Measurements from ENCODE around the gene GRAP2. TPM values are rescaled to one million over a fixed set of nuclear protein-coding genes. Genes with fewer than 3 reads are reported as not detected.
A peak's percentile ranks its signal among the peaks of the same experiment; 100 is the strongest.

The GRAP2 gene
- total and polyA plus RNA-seq, 7 experiments from 2014 or later: 55.2 to 156 (median 128) TPM

DNA sequence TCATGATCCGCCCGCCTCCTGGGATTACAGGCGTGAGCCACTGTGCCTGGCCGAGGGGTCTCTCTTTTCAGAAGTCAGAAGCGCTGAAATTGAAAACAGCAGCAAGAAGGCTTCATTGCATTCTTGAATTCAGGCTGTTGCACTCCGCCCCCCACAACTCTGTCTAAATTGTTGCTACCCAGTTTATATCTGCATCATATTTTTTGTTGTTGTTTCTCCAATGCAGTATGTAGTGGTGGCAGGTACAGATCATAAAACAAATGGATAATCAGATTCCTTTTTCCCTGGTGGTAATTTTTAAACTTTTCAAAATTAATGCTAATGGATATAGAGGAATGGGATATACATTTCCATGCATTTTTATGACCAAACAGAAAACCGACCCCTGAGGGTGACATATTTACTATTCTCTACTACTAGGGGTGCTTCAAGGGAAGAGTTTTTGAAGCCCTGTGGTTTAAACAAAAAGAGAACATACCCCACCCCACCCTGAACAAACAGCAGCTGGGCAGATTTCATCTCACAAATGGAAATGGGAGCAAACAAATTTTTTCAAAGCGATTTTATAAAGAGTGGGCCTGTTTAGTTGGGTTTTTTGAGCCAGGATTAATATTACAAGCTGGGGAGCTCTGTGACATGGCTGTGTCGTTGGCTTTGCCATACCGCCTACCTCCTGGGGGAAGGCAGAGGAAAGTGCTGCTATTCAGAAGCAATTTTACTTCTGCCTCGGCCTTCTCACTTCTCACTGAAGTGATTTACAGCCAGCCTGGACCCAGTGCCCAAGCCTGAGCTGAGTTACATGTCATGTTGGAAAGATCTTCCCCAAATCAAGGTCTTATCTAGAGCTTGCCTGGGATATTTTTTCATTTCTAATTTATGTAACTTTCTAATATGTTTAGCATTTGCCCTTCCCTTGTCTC lies 43.3 kb downstream of the GRAP2 start:
- Mint-ChIP-seq H3K4me3 (peak overlapping the region; percentile 64 to 86 (median 79)), H3K36me3 (peaks cover 10 to 25% (median 21%) of the 10 kb centered on the region in 5 donors), H3K27ac (peak overlapping the region in 6 of 9 donors; percentile 62 to 98 (median 97)), H3K27me3 (no peaks in the 10 kb centered on the region), H3K9me3 (no peaks in the 10 kb centered on the region), H3K4me1 (peaks cover 69 to 97% (median 92%) of the 10 kb centered on the region in 7 donors)
- H3K27me3 ChIP-seq (ENCODE audit: control insufficient read depth in 2 of 2, insufficient read depth in 2 of 2, low read length in 2 of 2): no peaks in the 10 kb centered on the region
- H3K4me1 ChIP-seq (ENCODE audit: control insufficient read depth in 2 of 2, insufficient read depth in 2 of 2, low read length in 2 of 2): peaks cover 76 to 97% of the 10 kb centered on the region in 2 donors
- ATAC-seq: no peak
- peak overlapping the region; percentile 79 for H3K27ac ChIP-seq (ENCODE audit: low read depth, low read length)
- CTCF ChIA-PET: interaction anchor here (0.6 to 1.7 kb wide), 4 partner anchors 8 to 15 kb away, joined by 5 to 6 read pairs (median 5); no protein-coding TSS in a partner anchor
- H3K4me3 ChIP-seq (ENCODE audit: low read length): peak overlapping the region; percentile 17
- POLR2A ChIA-PET: interaction anchor here (0.5 to 2.5 kb wide), 14 partner anchors 7 to 1055 kb away, joined by 3 to 18 read pairs (median 4); no protein-coding TSS in a partner anchor
- no peaks in the 10 kb centered on the region for H3K9me3 ChIP-seq (ENCODE audit: control insufficient read depth in 2 of 3, low read length in 3 of 3)
- DNase-seq: peak in 1 of 9 donors; percentile 43
- intact Hi-C loops (cut with micrococcal nuclease): loop anchor here (2.0 to 10.0 kb wide), 6 partner anchors 15 to 403 kb away; partner anchors contain the start of gene ADSL (in 1 of the 2)
- H3K36me3 ChIP-seq (ENCODE audit: control insufficient read depth in 2 of 3, insufficient read depth in 3 of 3, low read length in 3 of 3): peaks cover 5 to 12% (median 6%) of the 10 kb centered on the region in 3 experiments

DNA sequence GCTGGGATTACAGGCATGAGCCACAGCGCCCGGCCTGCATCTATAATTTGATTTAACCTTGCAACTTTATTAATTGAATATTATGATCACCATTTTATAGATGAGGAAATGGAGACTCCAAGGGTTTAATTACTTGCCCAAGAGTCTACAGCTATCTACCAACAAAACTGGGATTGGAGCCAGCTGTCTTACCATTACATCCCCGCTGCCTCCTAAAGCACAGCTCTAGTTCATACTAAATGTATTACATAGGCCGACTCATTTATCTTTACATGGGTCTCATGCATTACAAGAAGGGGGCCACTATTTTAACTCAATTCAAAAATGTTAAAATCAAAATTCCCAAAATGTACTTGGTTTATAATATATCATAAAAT lies 45.2 kb downstream of the GRAP2 start:
- intact Hi-C loops (cut with micrococcal nuclease): loop anchor here (10.0 kb wide), 2 partner anchors 111 to 261 kb away; no protein-coding TSS in a partner anchor
- ChIA-PET CTCF (interaction anchor here (0.6 to 2.0 kb wide), 9 partner anchors 13 to 418 kb away, joined by 3 to 6 read pairs (median 3); no protein-coding TSS in a partner anchor), POLR2A (interaction anchor here (0.9 to 2.2 kb wide), 9 partner anchors 9 to 425 kb away, joined by 3 to 8 read pairs (median 4); partner anchors contain the start of gene TMA7B)
- DNase-seq (no peak), ATAC-seq (no peak)
- Mint-ChIP-seq H3K36me3 (peaks cover 23 to 40% (median 36%) of the 10 kb centered on the region in 5 donors), H3K27ac (peak overlapping the region in 5 of 9 donors; percentile 77 to 98 (median 98)), H3K4me1 (peaks cover 73 to 100% (median 96%) of the 10 kb centered on the region in 7 donors), H3K4me3 (peak overlapping the region in 9 of 10 donors; percentile 16 to 86 (median 75)), H3K27me3 (no peaks in the 10 kb centered on the region), H3K9me3 (no peaks in the 10 kb centered on the region)
- Histone ChIP-seq H3K4me1 (ENCODE audit: control insufficient read depth in 2 of 2, insufficient read depth in 2 of 2, low read length in 2 of 2) (peaks cover 80 to 99% of the 10 kb centered on the region in 2 donors), H3K27me3 (ENCODE audit: control insufficient read depth in 2 of 2, insufficient read depth in 2 of 2, low read length in 2 of 2) (no peaks in the 10 kb centered on the region), H3K36me3 (ENCODE audit: control insufficient read depth in 2 of 3, insufficient read depth in 3 of 3, low read length in 3 of 3) (peaks cover 6 to 17% (median 13%) of the 10 kb centered on the region in 3 experiments), H3K9me3 (ENCODE audit: control insufficient read depth in 2 of 3, low read length in 3 of 3) (no peaks in the 10 kb centered on the region), H3K27ac (ENCODE audit: low read depth, low read length) (peak overlapping the region; percentile 79), H3K4me3 (ENCODE audit: low read length) (no peak overlapping the region)

GRCh38 chr22:39946503-39947219 lies 45.8 kb downstream of the GRAP2 start:
- peak overlapping the region in 9 of 10 donors; percentile 65 to 82 (median 78) for H3K4me3 Mint-ChIP-seq
- H3K9me3 Mint-ChIP-seq: no peaks in the 10 kb centered on the region
- H3K27me3 Mint-ChIP-seq: no peaks in the 10 kb centered on the region
- Histone ChIP-seq H3K9me3 (ENCODE audit: control insufficient read depth in 2 of 3, low read length in 3 of 3) (no peaks in the 10 kb centered on the region), H3K4me1 (ENCODE audit: control insufficient read depth in 2 of 2, insufficient read depth in 2 of 2, low read length in 2 of 2) (peaks cover 81 to 99% of the 10 kb centered on the region in 2 donors), H3K27ac (ENCODE audit: low read depth, low read length) (peak overlapping the region; percentile 79), H3K4me3 (ENCODE audit: low read length) (peak overlapping the region; percentile 26), H3K27me3 (ENCODE audit: control insufficient read depth in 2 of 2, insufficient read depth in 2 of 2, low read length in 2 of 2) (no peaks in the 10 kb centered on the region), H3K36me3 (ENCODE audit: control insufficient read depth in 2 of 3, insufficient read depth in 3 of 3, low read length in 3 of 3) (peaks cover 6 to 17% (median 15%) of the 10 kb centered on the region in 3 experiments)
- H3K36me3 Mint-ChIP-seq: peaks cover 26 to 45% (median 41%) of the 10 kb centered on the region in 5 donors
- ATAC-seq: peak; percentile 49
- peaks cover 78 to 100% (median 96%) of the 10 kb centered on the region in 7 donors for H3K4me1 Mint-ChIP-seq
- H3K27ac Mint-ChIP-seq: peak overlapping the region in 5 of 9 donors; percentile 77 to 98 (median 98)
- intact Hi-C loops (cut with micrococcal nuclease): loop anchor here (10.0 kb wide), 2 partner anchors 112 to 262 kb away; no protein-coding TSS in a partner anchor
- ChIA-PET POLR2A (interaction anchor here (1.0 to 2.2 kb wide), 8 partner anchors 10 to 426 kb away, joined by 3 to 8 read pairs (median 4); partner anchors contain the start of gene TMA7B), CTCF (interaction anchor here (0.6 to 2.0 kb wide), 7 partner anchors 12 to 401 kb away, joined by 3 to 5 read pairs (median 3); no protein-coding TSS in a partner anchor)
- DNase-seq: no peak

- peak overlapping the region; percentile 79 for H3K27ac ChIP-seq (ENCODE audit: low read depth, low read length)
Observed at GRCh38 chr22:39947220-39948216, 46.6 kb downstream of the GRAP2 start.

More at GRCh38 chr22:39947220-39948216, 46.6 kb downstream of the GRAP2 start:
- peak overlapping the region in 5 of 9 donors; percentile 77 to 98 (median 98) for H3K27ac Mint-ChIP-seq
- DNase-seq (no peak), ATAC-seq (no peak)
- Histone ChIP-seq H3K36me3 (ENCODE audit: control insufficient read depth in 2 of 3, insufficient read depth in 3 of 3, low read length in 3 of 3) (peaks cover 6 to 17% (median 15%) of the 10 kb centered on the region in 3 experiments), H3K4me3 (ENCODE audit: low read length) (peak overlapping the region; percentile 26), H3K4me1 (ENCODE audit: control insufficient read depth in 2 of 2, insufficient read depth in 2 of 2, low read length in 2 of 2) (peaks cover 82 to 99% of the 10 kb centered on the region in 2 donors), H3K27me3 (ENCODE audit: control insufficient read depth in 2 of 2, insufficient read depth in 2 of 2, low read length in 2 of 2) (no peaks in the 10 kb centered on the region), H3K9me3 (ENCODE audit: control insufficient read depth in 2 of 3, low read length in 3 of 3) (no peaks in the 10 kb centered on the region)
- H3K36me3 Mint-ChIP-seq: peaks cover 26 to 48% (median 41%) of the 10 kb centered on the region in 5 donors
- ChIA-PET CTCF (interaction anchor here (0.7 to 1.5 kb wide), 5 partner anchors 11 to 326 kb away, joined by 3 to 4 read pairs (median 3); no protein-coding TSS in a partner anchor), POLR2A (interaction anchor here (0.8 to 2.2 kb wide), 6 partner anchors 13 to 286 kb away, joined by 3 to 8 read pairs (median 4); partner anchors contain the start of gene TMA7B)
- H3K9me3 Mint-ChIP-seq: no peaks in the 10 kb centered on the region
- no peaks in the 10 kb centered on the region for H3K27me3 Mint-ChIP-seq
- peaks cover 78 to 100% (median 94%) of the 10 kb centered on the region in 7 donors for H3K4me1 Mint-ChIP-seq
- intact Hi-C loops (cut with micrococcal nuclease): loop anchor here (10.0 kb wide), 2 partner anchors 113 to 263 kb away; no protein-coding TSS in a partner anchor
- peak overlapping the region in 9 of 10 donors; percentile 65 to 82 (median 78) for H3K4me3 Mint-ChIP-seq

Data from naive thymus-derived CD4-positive, alpha-beta T cell (primary cell).